Keratinocyte (primary cell): ENCODE results near the gene ZNF219. TPM values are rescaled to one million over a fixed set of nuclear protein-coding genes. Genes with fewer than 3 reads are reported as not detected.

Source experiments
- DNase-seq: peaks from one replicate; pipeline ENCODE4 v3.0.0-alpha.2; 2011; ENCODE audit warnings: low read depth, missing footprints, low spot score
- FAIRE-seq: peaks from 2 replicates; lab custom pipeline; 2011; peaks lifted over from hg19 to GRCh38; lab: Jason Lieb, UNC
- H2AFZ ChIP-seq: 2 replicates; pipeline ENCODE4 v1.6.0; 2012; ENCODE audit warnings: low read length, control low read depth, inconsistent platforms; ENCODE audit not compliant: control insufficient read depth
- H3K27ac ChIP-seq: 2 replicates; pipeline ENCODE4 v1.5.1; 2011; ENCODE audit warnings: low read length; ENCODE audit not compliant: control insufficient read depth, insufficient read depth
- H3K27me3 ChIP-seq: 3 replicates; pipeline ENCODE4 v1.6.0; 2011; ENCODE audit warnings: low read length; ENCODE audit not compliant: control insufficient read depth, insufficient read depth; ENCODE audit errors: extremely low read depth
- H3K36me3 ChIP-seq, 2 experiments: 2 replicates in 1 of 2; 3 replicates in 1 of 2; pipeline ENCODE4 v1.5.1; 2011; ENCODE audit warnings: low read length in 2 of 2, mild to moderate bottlenecking in 1 of 2; ENCODE audit not compliant: control insufficient read depth in 2 of 2, insufficient read depth in 2 of 2; ENCODE audit errors: extremely low read depth in 1 of 2
- H3K4me1 ChIP-seq: 3 replicates; pipeline ENCODE4 v1.5.1; 2011; ENCODE audit warnings: low read length; ENCODE audit not compliant: control insufficient read depth, insufficient read depth; ENCODE audit errors: extremely low read depth
- H3K4me2 ChIP-seq: 3 replicates; pipeline ENCODE4 v1.6.0; 2011; ENCODE audit warnings: low read depth, low read length; ENCODE audit not compliant: control insufficient read depth, insufficient read depth; ENCODE audit errors: extremely low read depth
- H3K4me3 ChIP-seq, 3 experiments: fragments of 200-600 bp in 1 of 3; sonication (generic) in 1 of 3; 2 replicates in 2 of 3; 3 replicates in 1 of 3; pipeline ENCODE4 v1.5.1; 2011 to 2016; ENCODE audit warnings: low read length in 3 of 3, mild to moderate bottlenecking in 3 of 3, control low read depth in 2 of 3, inconsistent platforms in 1 of 3, low read depth in 1 of 3, mixed read lengths in 1 of 3, mixed run types in 1 of 3, moderate library complexity in 1 of 3; ENCODE audit not compliant: control insufficient read depth in 2 of 3, insufficient read depth in 2 of 3; ENCODE audit errors: extremely low read depth in 1 of 3
- H3K79me2 ChIP-seq: 2 replicates; pipeline ENCODE4 v1.6.0; 2012; ENCODE audit warnings: low read length; ENCODE audit not compliant: control insufficient read depth, insufficient read depth
- H3K9ac ChIP-seq: 3 replicates; pipeline ENCODE4 v1.6.0; 2011; ENCODE audit warnings: low read length; ENCODE audit not compliant: control insufficient read depth, insufficient read depth; ENCODE audit errors: extremely low read depth
- H3K9me1 ChIP-seq: 3 replicates; pipeline ENCODE4 v1.6.0; 2011; ENCODE audit warnings: low read length; ENCODE audit not compliant: control insufficient read depth, insufficient read depth; ENCODE audit errors: extremely low read depth
- H3K9me3 ChIP-seq: 2 replicates; pipeline ENCODE4 v1.5.1; 2012; ENCODE audit warnings: low read depth, low read length; ENCODE audit not compliant: control insufficient read depth
- H4K20me1 ChIP-seq: 3 replicates; pipeline ENCODE4 v1.6.0; 2011; ENCODE audit warnings: low read length; ENCODE audit not compliant: control insufficient read depth, insufficient read depth; ENCODE audit errors: extremely low read depth
- CTCF ChIP-seq, 3 experiments: IDR thresholded peaks in 1 of 3; conservative IDR thresholded peaks in 1 of 3; optimal IDR thresholded peaks in 1 of 3; 2 replicates in 2 of 3; 3 replicates in 1 of 3; pipeline versions ENCODE3 to v1.5.1; 2011; ENCODE audit warnings: low read length in 3 of 3, mild to moderate bottlenecking in 3 of 3, moderate library complexity in 2 of 3, control low read depth in 1 of 3, inconsistent platforms in 1 of 3; ENCODE audit not compliant: insufficient read depth in 2 of 3; ENCODE audit errors: extremely low read depth in 1 of 3
- EZH2 ChIP-seq: IDR thresholded peaks from one replicate; pipeline ENCODE4 v1.6.1; 2012; ENCODE audit warnings: inconsistent platforms, mild to moderate bottlenecking, low read length, moderate library complexity
- dilution Hi-C: fragments of 300-500 bp; cut with MboI; formaldehyde crosslinking; loops from one replicate; pipeline ENCODE4 v1.7.0; 2020; ENCODE audit warnings: low sequenced_read_pairs; ENCODE audit not compliant: extremely low pct_ligation_motif_present
- polyA plus RNA-seq, 5 experiments: library from polyadenylated mRNA; depleted of rRNA in 3 of 5; stranded (reverse) in 3 of 5; stranded (forward) in 1 of 5; unstranded in 1 of 5; fragments of >200 nt; gene quantifications; 1 replicate in 1 of 5; 2 replicates in 3 of 5; 3 replicates in 1 of 5; pipeline versions ENCODE4 v1.2.1 to v1.2.3, GENCODE V29; 2011 to 2012; ENCODE audit warnings: missing spikeins in 2 of 5, low read depth in 1 of 5, low replicate concordance in 1 of 5

ZNF219 gene
- polyA plus RNA-seq, 1 donor (not counting 4 experiments of a cell fraction or from before 2014, with no cell fraction given) = 23.1 TPM

- H3K4me2 ChIP-seq = no peak overlapping the region
- no peak for TF ChIP-seq EZH2
- TF ChIP-seq CTCF (optimal IDR thresholded peaks at IDR 0.05 in 1 of 3, IDR thresholded peaks at IDR 0.05 in 1 of 3, conservative IDR thresholded peaks at IDR 0.05 in 1 of 3; ENCODE audit: extremely low read depth in 1 of 3, insufficient read depth in 2 of 3, low read length in 3 of 3) = no peak
- no peak for DNase-seq
- no peak for FAIRE-seq
- no peak overlapping the region for H3K27ac ChIP-seq
- H3K9me1 ChIP-seq = no peaks in the 10 kb centered on the region
- H3K9me3 ChIP-seq = no peaks in the 10 kb centered on the region
- dilution Hi-C loops = no loop called here
- H4K20me1 ChIP-seq = no peaks in the 10 kb centered on the region
- H3K4me3 ChIP-seq = no peak overlapping the region
- no peaks in the 10 kb centered on the region for H3K79me2 ChIP-seq
- H3K36me3 ChIP-seq = peaks cover 2 to 8% of the 10 kb centered on the region in 2 experiments
- peaks cover 17% of the 10 kb centered on the region for H3K27me3 ChIP-seq
- H3K9ac ChIP-seq = no peak overlapping the region
- no peak overlapping the region for H2AFZ ChIP-seq
- H3K4me1 ChIP-seq = peaks cover 18% of the 10 kb centered on the region
Observed at GRCh38 chr14:21072781-21073339, 25.6 kb downstream of the ZNF219 start.

GRCh38 chr14:21072031-21072473, 26.4 kb downstream of the ZNF219 start:
- FAIRE-seq = peak; percentile 5
- no peak overlapping the region for H3K27ac ChIP-seq

More at GRCh38 chr14:21072031-21072473, 26.4 kb downstream of the ZNF219 start:
- H3K27me3 ChIP-seq = peaks cover 17% of the 10 kb centered on the region
- peak overlapping the region; percentile 92 for H3K4me2 ChIP-seq
- peak in 1 of 3 experiments; percentile 8 for TF ChIP-seq CTCF (optimal IDR thresholded peaks at IDR 0.05 in 1 of 3, IDR thresholded peaks at IDR 0.05 in 1 of 3, conservative IDR thresholded peaks at IDR 0.05 in 1 of 3; ENCODE audit: extremely low read depth in 1 of 3, insufficient read depth in 2 of 3, low read length in 3 of 3)
- no peak for TF ChIP-seq EZH2
- dilution Hi-C loops = no loop called here
- no peaks in the 10 kb centered on the region for H3K9me3 ChIP-seq
- no peak overlapping the region for H3K9ac ChIP-seq
- H3K9me1 ChIP-seq = no peaks in the 10 kb centered on the region
- H3K79me2 ChIP-seq = no peaks in the 10 kb centered on the region
- peaks cover 2 to 8% of the 10 kb centered on the region in 2 experiments for H3K36me3 ChIP-seq
- DNase-seq = no peak
- H3K4me1 ChIP-seq = peaks cover 18% of the 10 kb centered on the region
- H2AFZ ChIP-seq = peak overlapping the region; percentile 77
- H4K20me1 ChIP-seq = no peaks in the 10 kb centered on the region
- H3K4me3 ChIP-seq = peak overlapping the region in 1 of 3 experiments; percentile 85
